Sigmoid colon (tissue), 4 donors: ENCODE results near the gene KLK10.

Experiments
- CTCF ChIP-seq, 4 experiments: fragments of 450-650 bp in 3 of 4; fragments of 200-600 bp in 1 of 4; IDR thresholded peaks; one replicate each; pipeline ENCODE4 v1.5.1; 2016 to 2019; ENCODE audit warnings: antibody characterized with exemption in 4 of 4, mild to moderate bottlenecking in 3 of 4, moderate library complexity in 2 of 4
- EP300 ChIP-seq, 4 donors: sonication (generic); formaldehyde crosslinking; IDR thresholded peaks; one replicate each; pipeline ENCODE4 v1.6.1; 2017; ENCODE audit warnings: antibody characterized with exemption in 4 of 4
- POLR2A ChIP-seq, 2 donors: fragments of 450-650 bp; IDR thresholded peaks; one replicate each; pipeline ENCODE4 v1.6.1; 2016; ENCODE audit warnings: antibody characterized with exemption in 2 of 2, mild to moderate bottlenecking in 2 of 2, moderate library complexity in 2 of 2

DNA sequence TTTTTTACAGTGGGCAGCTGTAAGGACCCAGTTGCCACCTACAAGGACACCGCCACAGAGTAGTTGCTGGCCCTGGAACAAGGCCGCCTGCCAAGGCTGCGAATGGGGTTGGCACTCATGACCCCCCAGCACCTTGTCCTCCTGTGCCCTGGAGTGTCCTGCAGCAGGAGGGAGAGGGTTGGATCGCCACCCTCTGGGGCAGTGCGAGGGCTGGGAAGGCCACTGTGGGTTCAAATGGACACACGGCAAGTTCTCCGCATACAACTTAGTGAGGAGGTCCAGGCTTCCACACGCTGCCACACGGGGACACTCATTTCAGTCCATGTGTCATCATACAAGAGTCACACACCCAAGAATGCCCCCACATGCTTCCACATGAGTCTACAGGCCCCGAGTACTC, 19.1 kb downstream of the KLK10 start:
- TF ChIP-seq EP300 (IDR thresholded peaks at IDR 0.05) (no peak), CTCF (IDR thresholded peaks at IDR 0.05) (no peak), POLR2A (IDR thresholded peaks at IDR 0.05) (no peak)
